Right lobe of liver (tissue), 6 donors: ENCODE results near the gene DDX54. TPM values are rescaled to one million over a fixed set of nuclear protein-coding genes. Genes with fewer than 3 reads are reported as not detected.
A peak's percentile ranks its signal among the peaks of the same experiment; 100 is the strongest.

Experiments
- ATAC-seq, 4 donors: fragments of 200-7000 bp; cut with Tn5 transposase; one replicate each; pipeline ENCODE4 v1.9.1; 2020; ENCODE audit warnings: mild to moderate bottlenecking in 4 of 4, moderate library complexity in 4 of 4
- DNase-seq, 3 donors: peaks; one replicate each; pipeline ENCODE4 v3.0.0-alpha.2; 2020
- H3K27ac ChIP-seq, 3 donors: fragments of 200-600 bp; one replicate each; pipeline ENCODE4 v1.8.0; 2022
- H3K27me3 ChIP-seq, 2 donors: fragments of 200-600 bp; one replicate each; pipeline ENCODE4 v1.8.0; 2022
- H3K36me3 ChIP-seq, 4 donors: fragments of 200-600 bp; sonication (generic) in 1 of 4; one replicate each; pipeline versions ENCODE4 v1.5.1 to v1.8.0; 2017 to 2022; ENCODE audit warnings: control low read depth in 1 of 4
- H3K4me1 ChIP-seq, 4 donors: fragments of 200-600 bp; sonication (generic) in 1 of 4; one replicate each; pipeline versions ENCODE4 v1.5.1 to v1.8.0; 2017 to 2022; ENCODE audit warnings: control low read depth in 1 of 4
- H3K4me3 ChIP-seq, 3 donors: fragments of 200-600 bp; one replicate each; pipeline ENCODE4 v1.8.0; 2022
- H3K9me3 ChIP-seq, 4 donors: fragments of 200-600 bp; sonication (generic) in 1 of 4; one replicate each; pipeline versions ENCODE4 v1.5.1 to v1.8.0; 2017 to 2022; ENCODE audit warnings: control low read depth in 1 of 4
- POLR2A ChIP-seq: fragments of 450-650 bp; IDR thresholded peaks from one replicate; pipeline ENCODE4 v1.6.1; 2017; ENCODE audit warnings: antibody characterized with exemption, mild to moderate bottlenecking
- WGBS: methylation state at CpG from one replicate; pipeline ENCODE4 v1.1.6; 2018; ENCODE audit warnings: low coverage, low lambda C conversion rate; ENCODE audit not compliant: insufficient coverage; ENCODE audit errors: missing lambda C conversion rate; 5-methylcytosine and 5-hydroxymethylcytosine counted together
- intact Hi-C, 2 donors: fragments of 100-400 bp; cut with DNase I; formaldehyde crosslinking; loops; one replicate each; pipeline versions ENCODE4 v1.11.2 to v1.14.1; 2022
- total RNA-seq, 6 experiments: library from RNA; depleted of rRNA in 2 of 6; stranded (reverse); fragments of >200 nt in 2 of 6; fragmentation: NEBNext Ultra II Directional in 3 of 6; extraction: Animal tissue kit (Norgen Biotek cat#: 25700) in 3 of 6; gene quantifications; one replicate each; pipeline versions ENCODE4 v1.1.0 to v1.2.4, GENCODE V29; 2016 to 2023
- TF ChIP-seq, protein P1 (sequence below), 4 donors: fragments of 200-600 bp in 3 of 4; fragments of 450-650 bp in 1 of 4; IDR thresholded peaks; one replicate each; pipeline versions ENCODE4 v1.5.1 to v1.8.0; 2016 to 2022; ENCODE audit warnings: antibody characterized with exemption in 4 of 4, mild to moderate bottlenecking in 2 of 4
- donor health status: DM: no; HTN: yes; CAD: no.
- donor health status: DM: no; HTN: no; CAD: no.
- donor health status: DM: no; HTN: no; CAD: no.
- donor health status: DM: no; HTN: yes; CAD: no.
- donor health status: DM: no; HTN: yes; CAD: no.

Gene DDX54
- total RNA-seq, 6 experiments from 2014 or later = 22.8 to 43.8 (median 31.1) TPM

DNA sequence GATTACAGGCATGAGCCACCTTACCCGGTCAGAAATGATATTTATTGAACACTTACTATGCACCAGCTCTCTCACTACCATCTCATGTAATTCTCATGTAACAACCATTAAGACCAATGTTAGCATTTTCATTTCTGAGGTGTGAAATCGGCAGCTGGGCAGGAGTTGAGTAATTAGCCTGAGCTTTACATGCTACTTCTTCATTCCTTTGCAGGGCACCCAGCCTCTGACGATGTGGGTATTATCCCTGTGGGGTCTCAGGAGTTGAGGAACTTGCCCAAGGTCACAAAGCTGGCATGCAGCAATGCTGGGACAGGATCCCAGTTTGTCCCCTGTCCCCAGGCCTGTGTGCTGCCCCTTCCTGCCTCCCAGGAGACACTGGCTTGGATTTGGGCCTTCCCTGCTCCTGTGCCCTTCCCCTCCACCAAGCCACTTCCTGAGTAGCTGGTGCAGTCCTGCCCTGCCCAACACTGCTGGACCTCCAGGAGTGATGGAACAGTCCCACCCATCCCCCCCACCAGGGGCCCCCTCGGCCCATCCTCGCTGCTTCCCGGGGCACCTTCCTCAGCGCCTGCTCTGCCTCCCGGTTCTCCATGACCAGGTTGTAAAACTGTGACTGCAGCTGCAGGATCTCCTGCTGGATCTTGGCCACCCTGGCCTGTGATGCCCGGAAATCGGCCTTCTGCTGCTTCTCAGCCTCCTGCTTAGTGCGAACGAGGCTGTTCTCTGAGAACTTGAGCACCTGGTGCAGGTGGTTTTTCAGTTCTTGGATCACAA lies 14.9 kb upstream of the DDX54 start:
- Histone ChIP-seq H3K27me3 (no peaks in the 10 kb centered on the region), H3K4me3 (no peak overlapping the region), H3K36me3 (no peaks in the 10 kb centered on the region), H3K4me1 (peaks cover 0 to 7% (median 0%) of the 10 kb centered on the region in 4 donors), H3K9me3 (no peaks in the 10 kb centered on the region), H3K27ac (no peak overlapping the region)
- WGBS = 80% methylated on average over 12 of the region's 12 CpGs
- no peak for DNase-seq
- intact Hi-C loops = no loop called here
- no peak for TF ChIP-seq POLR2A
- TF ChIP-seq, protein P1, sequence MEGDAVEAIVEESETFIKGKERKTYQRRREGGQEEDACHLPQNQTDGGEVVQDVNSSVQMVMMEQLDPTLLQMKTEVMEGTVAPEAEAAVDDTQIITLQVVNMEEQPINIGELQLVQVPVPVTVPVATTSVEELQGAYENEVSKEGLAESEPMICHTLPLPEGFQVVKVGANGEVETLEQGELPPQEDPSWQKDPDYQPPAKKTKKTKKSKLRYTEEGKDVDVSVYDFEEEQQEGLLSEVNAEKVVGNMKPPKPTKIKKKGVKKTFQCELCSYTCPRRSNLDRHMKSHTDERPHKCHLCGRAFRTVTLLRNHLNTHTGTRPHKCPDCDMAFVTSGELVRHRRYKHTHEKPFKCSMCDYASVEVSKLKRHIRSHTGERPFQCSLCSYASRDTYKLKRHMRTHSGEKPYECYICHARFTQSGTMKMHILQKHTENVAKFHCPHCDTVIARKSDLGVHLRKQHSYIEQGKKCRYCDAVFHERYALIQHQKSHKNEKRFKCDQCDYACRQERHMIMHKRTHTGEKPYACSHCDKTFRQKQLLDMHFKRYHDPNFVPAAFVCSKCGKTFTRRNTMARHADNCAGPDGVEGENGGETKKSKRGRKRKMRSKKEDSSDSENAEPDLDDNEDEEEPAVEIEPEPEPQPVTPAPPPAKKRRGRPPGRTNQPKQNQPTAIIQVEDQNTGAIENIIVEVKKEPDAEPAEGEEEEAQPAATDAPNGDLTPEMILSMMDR (IDR thresholded peaks at IDR 0.05) = no peak
- no peak for ATAC-seq

DNA sequence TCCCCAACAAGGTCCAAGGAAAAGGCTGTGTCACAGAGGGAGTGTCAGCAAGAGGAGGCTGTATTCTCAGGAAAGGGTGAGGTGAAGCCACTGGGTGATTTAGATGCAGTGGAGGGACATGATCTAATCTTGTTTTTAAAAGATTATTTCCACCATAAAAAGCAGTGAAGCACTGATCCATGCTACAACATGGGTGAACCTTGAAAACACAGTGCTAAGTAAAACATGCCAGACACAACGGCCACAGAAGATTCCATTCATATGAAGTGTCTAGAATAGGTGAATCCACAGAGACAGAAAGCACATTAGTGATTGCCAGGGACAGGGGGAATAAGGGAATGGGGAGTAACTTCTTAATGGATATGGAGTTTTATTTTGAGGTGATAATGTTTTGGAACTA lies 13.0 kb upstream of the DDX54 start:
- no peaks in the 10 kb centered on the region for H3K36me3 ChIP-seq
- DNase-seq = no peak
- intact Hi-C loops = loop anchor here (10.0 kb wide), 2 partner anchors 97 to 237 kb away; no protein-coding TSS in a partner anchor
- H3K27me3 ChIP-seq = no peaks in the 10 kb centered on the region
- TF ChIP-seq, protein P1 (IDR thresholded peaks at IDR 0.05) = no peak
- no peak for TF ChIP-seq POLR2A
- WGBS = 87% methylated on average over 1 of the region's 1 CpG
- H3K9me3 ChIP-seq = no peaks in the 10 kb centered on the region
- no peak overlapping the region for H3K27ac ChIP-seq
- peaks cover 0 to 11% (median 0%) of the 10 kb centered on the region in 4 donors for H3K4me1 ChIP-seq
- ATAC-seq = no peak
- H3K4me3 ChIP-seq = no peak overlapping the region

DNA sequence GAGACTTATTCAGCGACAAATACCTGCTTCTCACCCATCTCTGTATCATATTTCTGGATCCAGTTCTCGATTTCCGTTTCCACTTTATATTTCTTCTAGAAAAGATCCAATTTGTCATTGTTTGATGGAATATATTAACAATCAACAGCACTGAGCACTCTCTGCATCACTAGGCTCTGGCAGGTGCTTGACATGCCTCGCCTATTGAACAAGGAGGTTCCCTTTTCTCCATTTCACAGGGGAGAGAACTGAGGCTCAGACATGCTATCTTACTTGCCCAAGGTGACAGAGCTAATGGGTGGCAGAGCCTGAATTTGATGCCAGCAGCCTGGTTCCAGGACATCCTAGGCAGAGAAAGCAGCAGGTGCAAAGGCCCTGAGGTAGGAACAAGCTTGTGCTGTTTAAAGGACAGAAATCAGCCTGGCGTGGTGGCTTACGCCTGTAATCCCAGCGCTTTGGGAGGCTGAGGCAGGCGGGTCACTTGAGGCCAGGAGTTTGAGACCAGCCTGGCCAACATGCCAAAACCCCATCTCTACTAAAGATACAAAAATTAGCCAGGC lies 12.3 kb upstream of the DDX54 start:
- H3K4me3 ChIP-seq = no peak overlapping the region
- H3K27me3 ChIP-seq = no peaks in the 10 kb centered on the region
- DNase-seq = no peak
- no peaks in the 10 kb centered on the region for H3K9me3 ChIP-seq
- intact Hi-C loops = loop anchor here (10.0 kb wide), 2 partner anchors 97 to 237 kb away; no protein-coding TSS in a partner anchor
- ATAC-seq = no peak
- H3K27ac ChIP-seq = no peak overlapping the region
- peaks cover 0 to 11% (median 0%) of the 10 kb centered on the region in 4 donors for H3K4me1 ChIP-seq
- TF ChIP-seq, protein P1 (IDR thresholded peaks at IDR 0.05) = no peak
- no peak for TF ChIP-seq POLR2A
- 97% methylated on average over 4 of the region's 8 CpGs for WGBS
- H3K36me3 ChIP-seq = no peaks in the 10 kb centered on the region

DNA sequence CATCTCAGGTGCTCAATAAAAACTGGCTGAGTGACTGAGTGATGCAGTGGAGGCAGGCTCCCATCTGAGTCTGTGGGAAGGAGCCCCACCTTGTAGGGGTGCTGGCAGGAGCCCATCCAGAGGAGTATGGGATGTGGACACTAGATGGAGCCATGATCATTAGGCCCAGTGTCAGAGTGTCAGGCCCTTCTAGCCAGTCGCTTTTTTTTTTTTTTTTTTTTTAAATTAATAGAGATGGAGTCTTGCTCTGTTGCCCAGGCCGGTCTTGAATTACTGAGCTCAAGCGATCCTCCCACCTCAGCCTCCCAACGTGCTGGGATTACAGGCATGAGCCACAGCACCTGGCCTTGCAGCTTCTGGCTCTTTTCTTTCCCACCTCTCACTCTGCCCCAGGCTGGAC lies 11.7 kb upstream of the DDX54 start:
- Histone ChIP-seq H3K4me1 (peaks cover 0 to 11% (median 0%) of the 10 kb centered on the region in 4 donors), H3K27me3 (no peaks in the 10 kb centered on the region), H3K4me3 (no peak overlapping the region), H3K36me3 (peaks cover 0 to 4% (median under 1%) of the 10 kb centered on the region in 4 donors), H3K9me3 (no peaks in the 10 kb centered on the region), H3K27ac (no peak overlapping the region)
- 4% methylated on average over 4 of the region's 4 CpGs for WGBS
- DNase-seq = peak in 2 of 3 donors; percentile 52 to 74
- intact Hi-C loops = loop anchor here (10.0 kb wide), 2 partner anchors 98 to 238 kb away; no protein-coding TSS in a partner anchor
- TF ChIP-seq POLR2A = no peak
- TF ChIP-seq, protein P1 (IDR thresholded peaks at IDR 0.05) = peak; percentile 49 to 82 (median 79)
- peak; percentile 82 to 94 (median 92) for ATAC-seq
